HepG2 (cell line): ENCODE results near the gene SLC25A22. TPM values are rescaled to one million over a fixed set of nuclear protein-coding genes. Genes with fewer than 3 reads are reported as not detected.

Experiments used
- ATAC-seq: fragments of 200-7000 bp; cut with Tn5 transposase; 3 replicates; pipeline ENCODE4 v1.9.1; 2020; ENCODE audit warnings: mild to moderate bottlenecking, moderate library complexity
- BruUV-seq: library from RNA; stranded (reverse); fragments of 400-500 nt; replicated peaks from 2 replicates; lab custom pipeline; 2021; lab: Mats Ljungman, UMichigan
- CTCF ChIA-PET: fragments of 300-600 bp; formaldehyde crosslinking; extraction: SDS; loops from one replicate; lab custom pipeline; 2021; ENCODE audit warnings: low total read pairs, inconsistent platforms, low intra/inter-chr PET ratio; lab: Yijun Ruan, JAX
- POLR2A ChIA-PET: fragments of 350-600 bp; sonication (Branson Sonifier 250); formaldehyde crosslinking; loops from one replicate; lab custom pipeline; 2020; ENCODE audit warnings: antibody characterized with exemption, inconsistent platforms; lab: Yijun Ruan, JAX
- DNase-seq: peaks from one replicate; pipeline ENCODE4 v3.0.0-alpha.2; 2015; ENCODE audit warnings: low spot score
- FAIRE-seq: peaks from 3 replicates; lab custom pipeline; 2011; peaks lifted over from hg19 to GRCh38; lab: Jason Lieb, UNC
- H2AFZ ChIP-seq: one replicate; pipeline ENCODE4 v1.6.1; 2011; ENCODE audit warnings: low read length, inconsistent platforms
- H3K27ac ChIP-seq: fragments of 300-600 bp; 3 replicates; pipeline ENCODE4 v1.8.0; 2011; ENCODE audit warnings: mixed run types, mild to moderate bottlenecking, mixed read lengths, low read length, inconsistent platforms; ENCODE audit not compliant: insufficient read depth; ENCODE audit errors: extremely low read length
- H3K27me3 ChIP-seq, 2 experiments: fragments of 200-600 bp in 1 of 2; 2 replicates in 1 of 2; 3 replicates in 1 of 2; pipeline versions ENCODE4 v1.6.0 to v1.8.0; 2011; ENCODE audit warnings: low read length in 2 of 2, mild to moderate bottlenecking in 2 of 2, moderate library complexity in 2 of 2, inconsistent platforms in 1 of 2; ENCODE audit not compliant: insufficient read depth in 2 of 2, control insufficient read depth in 1 of 2
- H3K36me3 ChIP-seq, 2 experiments: fragments of 200-600 bp in 1 of 2; replicated peaks in 1 of 2; 2 replicates in 1 of 2; 3 replicates in 1 of 2; pipeline versions ENCODE4 v1.5.1 to v1.8.0; 2011; ENCODE audit warnings: low read length in 2 of 2, inconsistent platforms in 1 of 2; ENCODE audit not compliant: insufficient read depth in 2 of 2, control insufficient read depth in 1 of 2
- H3K4me1 ChIP-seq: 2 replicates; pipeline ENCODE4 v1.5.1; 2012; ENCODE audit warnings: low read length, inconsistent platforms; ENCODE audit not compliant: insufficient read depth
- H3K4me2 ChIP-seq: 2 replicates; pipeline ENCODE4 v1.6.0; 2011; ENCODE audit warnings: low read depth, low read length, inconsistent platforms
- H3K4me3 ChIP-seq, 3 experiments: fragments of 200-600 bp in 1 of 3; sonication (generic), shearing (Covaris generic) in 1 of 3; replicated peaks in 1 of 3; 2 replicates each; pipeline ENCODE4 v1.5.1; 2011 to 2016; ENCODE audit warnings: low read length in 3 of 3, inconsistent platforms in 2 of 3, low read depth in 2 of 3, mild to moderate bottlenecking in 2 of 3, control low read depth in 1 of 3, mixed read lengths in 1 of 3; ENCODE audit not compliant: insufficient read depth in 1 of 3
- H3K79me2 ChIP-seq: one replicate; pipeline ENCODE4 v1.6.1; 2011; ENCODE audit warnings: low read length, inconsistent platforms; ENCODE audit not compliant: insufficient read depth
- H3K9ac ChIP-seq: 2 replicates; pipeline ENCODE4 v1.6.0; 2011; ENCODE audit warnings: mild to moderate bottlenecking, low read depth, low read length, inconsistent platforms; ENCODE audit not compliant: insufficient read depth
- H3K9me3 ChIP-seq: 2 replicates; pipeline ENCODE4 v1.5.1; 2012; ENCODE audit warnings: mild to moderate bottlenecking, low read length
- H4K20me1 ChIP-seq: 2 replicates; pipeline ENCODE4 v1.6.0; 2011; ENCODE audit warnings: inconsistent platforms, mild to moderate bottlenecking, low read length, moderate library complexity; ENCODE audit not compliant: insufficient read depth
- BRCA1 ChIP-seq: sonication (generic); formaldehyde crosslinking; IDR thresholded peaks from 2 replicates; pipeline ENCODE4 v1.4.0; 2020; ENCODE audit warnings: missing genetic modification reagents
- CAMTA2 ChIP-seq: sonication (generic); formaldehyde crosslinking; IDR thresholded peaks from 2 replicates; pipeline ENCODE4 v1.4.0; 2020; ENCODE audit warnings: mild to moderate bottlenecking, missing genetic modification reagents, borderline replicate concordance
- FIP1L1 ChIP-seq: fragments of 200-400 bp; formaldehyde crosslinking; IDR thresholded peaks from 2 replicates; pipeline ENCODE4 v1.6.1; 2018; ENCODE audit warnings: low read depth, mild to moderate bottlenecking, low read length, moderate library complexity, borderline replicate concordance; ENCODE audit not compliant: insufficient read depth
- SETDB1 ChIP-seq: sonication (generic); formaldehyde crosslinking; IDR thresholded peaks from 2 replicates; pipeline ENCODE4 v1.5.1; 2020; ENCODE audit warnings: missing genetic modification reagents, mild to moderate bottlenecking, borderline replicate concordance
- TMF1 ChIP-seq: sonication (generic); formaldehyde crosslinking; IDR thresholded peaks from 2 replicates; pipeline ENCODE4 v1.8.1; 2022; ENCODE audit warnings: low read depth, missing genetic modification reagents
- ZFP36 ChIP-seq: fragments of 150-350 bp; IDR thresholded peaks from 2 replicates; pipeline ENCODE4 v1.6.1; 2018; ENCODE audit warnings: borderline replicate concordance, low read length, low read depth; ENCODE audit not compliant: partially characterized antibody
- ZIK1 ChIP-seq: sonication (generic); formaldehyde crosslinking; IDR thresholded peaks from 2 replicates; pipeline ENCODE4 v1.5.0; 2020; ENCODE audit warnings: mild to moderate bottlenecking, low read depth, missing genetic modification reagents, borderline replicate concordance
- ZNF180 ChIP-seq: sonication (generic); formaldehyde crosslinking; IDR thresholded peaks from 2 replicates; pipeline ENCODE4 v1.4.0; 2020; ENCODE audit warnings: low read depth, missing genetic modification reagents, borderline replicate concordance
- ZNF24 ChIP-seq: fragments of 450-650 bp; IDR thresholded peaks from 2 replicates; pipeline ENCODE4 v1.6.1; 2017; ENCODE audit warnings: antibody characterized with exemption, mild to moderate bottlenecking
- ZNF263 ChIP-seq: sonication (generic); formaldehyde crosslinking; IDR thresholded peaks from 2 replicates; pipeline ENCODE4 v1.4.0; 2020; ENCODE audit warnings: missing genetic modification reagents
- ZNF557 ChIP-seq: sonication (generic); formaldehyde crosslinking; IDR thresholded peaks from 2 replicates; pipeline ENCODE4 v1.4.0; 2020; ENCODE audit warnings: missing genetic modification reagents
- WGBS: methylation state at CpG from one replicate; pipeline ENCODE4 v1.1.6; 2017; ENCODE audit warnings: low lambda C conversion rate; 5-methylcytosine and 5-hydroxymethylcytosine counted together
- in situ Hi-C: cut with HindIII; loops from 2 replicates; pipeline ENCODE4 v1.10.0; 2017; ENCODE audit warnings: low pct_unique_long_range_greater_than_20kb; ENCODE audit not compliant: extremely low pct_ligation_motif_present
- intact Hi-C: fragments of 100-400 bp; cut with micrococcal nuclease; formaldehyde crosslinking; loops from one replicate; pipeline ENCODE4 v1.10.0; 2022; ENCODE audit not compliant: unreplicated experiment
- polyA plus RNA-seq, 8 experiments: library from polyadenylated mRNA; depleted of rRNA in 3 of 8; stranded (reverse) in 7 of 8; unstranded in 1 of 8; fragments of >200 nt; fragmentation: Illumina TruSeq in 4 of 8; extraction: Trizol in 4 of 8; gene quantifications; 2 replicates each; pipeline versions ENCODE4 v1.2.1 to v1.2.3, GENCODE V29; 2011 to 2016; ENCODE audit warnings: low read depth in 4 of 8, missing spikeins in 1 of 8, mixed read lengths in 1 of 8; ENCODE audit not compliant: insufficient read depth in 1 of 8
- total RNA-seq, 5 experiments: library from RNA; depleted of rRNA; stranded (reverse); fragments of >200 nt; fragmentation: Illumina TruSeq; extraction: Trizol; gene quantifications; 2 replicates each; pipeline ENCODE4 v1.2.3, GENCODE V29; 2016; ENCODE audit warnings: low read depth in 1 of 5
- TF ChIP-seq, protein P1 (sequence below): sonication (generic); formaldehyde crosslinking; IDR thresholded peaks from 2 replicates; pipeline ENCODE4 v1.4.0; 2020; ENCODE audit warnings: missing genetic modification reagents, low read depth, mild to moderate bottlenecking, borderline replicate concordance
- TF ChIP-seq, protein P2 (sequence below): sonication (generic); formaldehyde crosslinking; IDR thresholded peaks from 2 replicates; pipeline ENCODE4 v1.9.0; 2021; ENCODE audit warnings: missing genetic modification reagents, mild to moderate bottlenecking, borderline replicate concordance

SLC25A22 gene
- total and polyA plus RNA-seq, 2 of the 13 experiments (the other 11 are each of a cell fraction or from before 2014, with no cell fraction given) = 12.4 to 19.2 TPM

DNA sequence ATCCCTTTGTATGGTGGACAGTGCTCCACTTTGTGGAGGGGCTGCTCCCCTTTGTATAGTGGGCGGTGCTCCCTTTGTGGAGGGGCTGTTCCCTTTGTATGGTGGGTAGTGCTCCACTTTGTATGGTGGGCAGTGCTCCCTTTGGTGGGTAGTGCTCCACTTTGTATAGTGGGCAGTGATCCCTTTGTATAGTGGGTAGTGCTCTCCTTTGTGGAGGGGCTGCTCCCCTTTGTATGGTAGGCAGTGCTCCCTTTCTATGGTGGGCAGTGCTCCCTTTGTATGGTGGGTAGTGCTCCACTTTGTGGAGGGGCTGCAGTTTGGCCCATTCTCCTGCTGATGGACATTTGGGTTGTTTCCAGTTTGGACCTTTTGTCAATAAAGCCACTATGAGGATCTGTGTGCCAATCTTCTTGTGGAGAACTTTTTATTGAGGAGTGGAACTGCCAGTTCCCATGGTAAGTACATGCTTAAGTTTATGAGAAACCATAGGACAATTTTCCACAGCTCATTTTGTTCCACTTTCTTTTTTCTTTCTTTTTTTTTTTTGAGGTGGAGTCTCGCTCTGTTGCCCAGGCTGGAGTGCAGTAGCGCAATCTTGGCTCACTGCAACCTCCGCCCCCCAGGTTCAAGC lies 55.4 kb downstream of the SLC25A22 start:
- no peak overlapping the region for H3K4me3 ChIP-seq
- WGBS = 99% methylated on average over 3 of the region's 4 CpGs
- no peak overlapping the region for H3K9ac ChIP-seq
- H4K20me1 ChIP-seq = no peaks in the 10 kb centered on the region
- no peak for FAIRE-seq
- peaks cover 0 to 7% of the 10 kb centered on the region in 2 experiments; a peak in 4 of 5 replicates for H3K27me3 ChIP-seq
- H3K9me3 ChIP-seq = no peaks in the 10 kb centered on the region
- intact Hi-C loops = no loop called here
- in situ Hi-C loops = no loop called here
- H3K79me2 ChIP-seq = peaks cover 4% of the 10 kb centered on the region
- no peaks in the 10 kb centered on the region for H3K36me3 ChIP-seq
- H2AFZ ChIP-seq = no peak overlapping the region
- ChIA-PET CTCF (no interaction called here), POLR2A (no interaction called here)
- H3K4me2 ChIP-seq = no peak overlapping the region
- BruUV-seq = no TSS peak
- H3K27ac ChIP-seq = no peak overlapping the region
- no peak for ATAC-seq
- DNase-seq = no peak
- TF ChIP-seq ZNF263 (CRISPR knock-in tag) (peak; percentile 99), TMF1 (CRISPR knock-in tag) (no peak)
- H3K4me1 ChIP-seq = peaks cover 18% of the 10 kb centered on the region

DNA sequence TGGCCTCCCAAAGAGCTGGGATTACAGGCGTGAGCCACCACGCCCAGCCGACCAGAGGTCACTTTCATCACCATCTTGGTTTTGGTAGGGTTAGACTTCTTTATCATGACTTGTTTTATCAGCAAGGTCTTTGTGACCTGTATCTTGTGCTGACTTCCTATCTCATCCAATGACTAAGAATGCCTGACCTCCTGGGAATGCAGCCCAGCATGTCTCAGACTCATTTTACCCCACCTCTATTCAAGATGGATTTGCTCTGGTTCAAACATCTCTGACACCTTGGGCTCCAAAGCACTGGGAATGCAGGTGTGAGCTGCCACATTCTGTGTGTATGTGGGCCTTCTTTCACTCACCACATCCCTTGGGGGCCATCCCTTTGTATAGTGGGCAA lies 55.9 kb downstream of the SLC25A22 start:
- H3K4me1 ChIP-seq = peaks cover 23% of the 10 kb centered on the region
- CTCF ChIA-PET = no interaction called here
- DNase-seq = no peak
- TF ChIP-seq ZNF557 (CRISPR knock-in tag) (no peak), SETDB1 (no peak), ZNF180 (CRISPR knock-in tag) (no peak), CAMTA2 (CRISPR knock-in tag) (no peak), BRCA1 (CRISPR knock-in tag) (no peak), ZFP36 (no peak), ZIK1 (CRISPR knock-in tag) (no peak), ZNF24 (no peak), FIP1L1 (no peak)
- TF ChIP-seq, protein P1, sequence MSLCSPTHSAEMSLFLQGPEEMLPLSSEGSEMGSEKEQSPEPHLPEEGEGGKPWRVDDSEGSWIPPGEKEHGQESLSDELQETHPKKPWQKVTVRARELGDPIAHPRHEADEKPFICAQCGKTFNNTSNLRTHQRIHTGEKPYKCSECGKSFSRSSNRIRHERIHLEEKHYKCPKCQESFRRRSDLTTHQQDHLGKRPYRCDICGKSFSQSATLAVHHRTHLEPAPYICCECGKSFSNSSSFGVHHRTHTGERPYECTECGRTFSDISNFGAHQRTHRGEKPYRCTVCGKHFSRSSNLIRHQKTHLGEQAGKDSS (CRISPR knock-in tag) = no peak
- TF ChIP-seq, protein P2, sequence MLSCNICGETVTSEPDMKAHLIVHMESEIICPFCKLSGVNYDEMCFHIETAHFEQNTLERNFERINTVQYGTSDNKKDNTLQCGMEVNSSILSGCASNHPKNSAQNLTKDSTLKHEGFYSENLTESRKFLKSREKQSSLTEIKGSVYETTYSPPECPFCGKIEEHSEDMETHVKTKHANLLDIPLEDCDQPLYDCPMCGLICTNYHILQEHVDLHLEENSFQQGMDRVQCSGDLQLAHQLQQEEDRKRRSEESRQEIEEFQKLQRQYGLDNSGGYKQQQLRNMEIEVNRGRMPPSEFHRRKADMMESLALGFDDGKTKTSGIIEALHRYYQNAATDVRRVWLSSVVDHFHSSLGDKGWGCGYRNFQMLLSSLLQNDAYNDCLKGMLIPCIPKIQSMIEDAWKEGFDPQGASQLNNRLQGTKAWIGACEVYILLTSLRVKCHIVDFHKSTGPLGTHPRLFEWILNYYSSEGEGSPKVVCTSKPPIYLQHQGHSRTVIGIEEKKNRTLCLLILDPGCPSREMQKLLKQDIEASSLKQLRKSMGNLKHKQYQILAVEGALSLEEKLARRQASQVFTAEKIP (CRISPR knock-in tag) = no peak

More for the DNA sequence above, 55.9 kb downstream of the SLC25A22 start:
- no peaks in the 10 kb centered on the region for H3K36me3 ChIP-seq
- H2AFZ ChIP-seq = no peak overlapping the region
- POLR2A ChIA-PET = no interaction called here
- no peaks in the 10 kb centered on the region for H3K9me3 ChIP-seq
- no peaks in the 10 kb centered on the region for H4K20me1 ChIP-seq
- intact Hi-C loops (no loop called here), in situ Hi-C loops (no loop called here)
- ATAC-seq (no peak), FAIRE-seq (no peak)
- no peaks in the 10 kb centered on the region for H3K79me2 ChIP-seq
- 19% methylated on average over 3 of the region's 3 CpGs for WGBS
- no TSS peak for BruUV-seq
- no peak overlapping the region for H3K9ac ChIP-seq
- H3K4me3 ChIP-seq = no peak overlapping the region
- peaks cover 0 to 10% of the 10 kb centered on the region in 2 experiments; a peak in 4 of 5 replicates for H3K27me3 ChIP-seq
- H3K4me2 ChIP-seq = no peak overlapping the region
- H3K27ac ChIP-seq = no peak overlapping the region
